ENCODE results near the gene VIL1. TPM values are rescaled to one million over a fixed set of nuclear protein-coding genes. Genes with fewer than 3 reads are reported as not detected.

VIL1 gene
- total RNA-seq, 1 experiment from 2014 or later = 0.49 TPM

GRCh38 chr2:218447072-218447471 lies 28.1 kb downstream of the VIL1 start:
- H3K9me2 ChIP-seq (ENCODE audit: insufficient read depth) = no peaks in the 10 kb centered on the region
- no TSS peak for BruUV-seq (replicated peaks)
- H3K4me2 ChIP-seq (ENCODE audit: low read length) = no peak overlapping the region
- H3K9ac ChIP-seq (ENCODE audit: low read length) = no peak overlapping the region
- H2AFZ ChIP-seq (ENCODE audit: low read depth, low read length, poor library complexity, severe bottlenecking) = no peak overlapping the region
- no peak for ATAC-seq
- POLR2A ChIA-PET = no interaction called here
- no peaks in the 10 kb centered on the region for H4K20me1 ChIP-seq (ENCODE audit: insufficient read depth)
- RAD21 ChIA-PET (ENCODE audit: low non-redundant PET in 1 of 2, low total read pairs in 2 of 2, uncharacterized antibody in 2 of 2, unreplicated experiment in 2 of 2) = no interaction called here
- peaks cover 17% of the 10 kb centered on the region in 2 experiments for H3K4me1 ChIP-seq (ENCODE audit: control insufficient read depth in 1 of 2, insufficient read depth in 2 of 2, low read length in 2 of 2)
- no peaks in the 10 kb centered on the region for H3K79me2 ChIP-seq (ENCODE audit: insufficient read depth, low read length)
- no peaks in the 10 kb centered on the region for H3K36me3 ChIP-seq (ENCODE audit: control insufficient read depth in 1 of 2, insufficient read depth in 2 of 2, low read length in 2 of 2)
- no peak overlapping the region for H3K4me3 ChIP-seq (replicated peaks in 1 of 2; ENCODE audit: low read depth in 1 of 2, low read length in 2 of 2)
- intact Hi-C loops (cut with micrococcal nuclease) = no loop called here
- H3K9me3 ChIP-seq (ENCODE audit: control insufficient read depth in 1 of 2, insufficient read depth in 1 of 2, low read depth in 1 of 2, low read length in 2 of 2) = no peaks in the 10 kb centered on the region
- TF ChIP-seq CTCF (IDR thresholded peaks at IDR 0.05 in 2 of 3, conservative IDR thresholded peaks at IDR 0.05 in 1 of 3; ENCODE audit: borderline replicate concordance in 1 of 3, insufficient read depth in 1 of 3, low read depth in 2 of 3, low read length in 2 of 3) (no peak), SIN3A (IDR thresholded peaks at IDR 0.05; ENCODE audit: low read depth) (no peak), EZH2 (IDR thresholded peaks at IDR 0.05) (no peak), ELF1 (IDR thresholded peaks at IDR 0.05; ENCODE audit: borderline replicate concordance, low read depth) (no peak), ZNF274 (IDR thresholded peaks at IDR 0.05; ENCODE audit: low read depth, low read length) (no peak), POLR2AphosphoS5 (IDR thresholded peaks at IDR 0.05; ENCODE audit: low read depth, low read length) (no peak), FOSL1 (IDR thresholded peaks at IDR 0.05; ENCODE audit: low read depth) (no peak), SRF (IDR thresholded peaks at IDR 0.05; ENCODE audit: low read depth) (no peak), CBX3 (IDR thresholded peaks at IDR 0.05; ENCODE audit: low read depth) (no peak), EGR1 (IDR thresholded peaks at IDR 0.05; ENCODE audit: low read depth) (no peak), ATF3 (IDR thresholded peaks at IDR 0.05) (no peak), REST (IDR thresholded peaks at IDR 0.05; ENCODE audit: low read depth) (no peak), CEBPB (IDR thresholded peaks at IDR 0.05; ENCODE audit: low read depth) (no peak)
- TF ChIP-seq, protein P1, sequence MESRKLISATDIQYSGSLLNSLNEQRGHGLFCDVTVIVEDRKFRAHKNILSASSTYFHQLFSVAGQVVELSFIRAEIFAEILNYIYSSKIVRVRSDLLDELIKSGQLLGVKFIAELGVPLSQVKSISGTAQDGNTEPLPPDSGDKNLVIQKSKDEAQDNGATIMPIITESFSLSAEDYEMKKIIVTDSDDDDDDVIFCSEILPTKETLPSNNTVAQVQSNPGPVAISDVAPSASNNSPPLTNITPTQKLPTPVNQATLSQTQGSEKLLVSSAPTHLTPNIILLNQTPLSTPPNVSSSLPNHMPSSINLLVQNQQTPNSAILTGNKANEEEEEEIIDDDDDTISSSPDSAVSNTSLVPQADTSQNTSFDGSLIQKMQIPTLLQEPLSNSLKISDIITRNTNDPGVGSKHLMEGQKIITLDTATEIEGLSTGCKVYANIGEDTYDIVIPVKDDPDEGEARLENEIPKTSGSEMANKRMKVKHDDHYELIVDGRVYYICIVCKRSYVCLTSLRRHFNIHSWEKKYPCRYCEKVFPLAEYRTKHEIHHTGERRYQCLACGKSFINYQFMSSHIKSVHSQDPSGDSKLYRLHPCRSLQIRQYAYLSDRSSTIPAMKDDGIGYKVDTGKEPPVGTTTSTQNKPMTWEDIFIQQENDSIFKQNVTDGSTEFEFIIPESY (IDR thresholded peaks at IDR 0.05; ENCODE audit: extremely low read depth, insufficient replicate concordance, low read length) = no peak
- DNase-seq (ENCODE audit: low read depth, low spot score) = no peak
- H3K27me3 ChIP-seq (ENCODE audit: insufficient read depth, low read length) = no peaks in the 10 kb centered on the region
- CTCF ChIA-PET = no interaction called here
- H3K27ac ChIP-seq (ENCODE audit: low read depth, low read length) = no peak overlapping the region
